Embryonic facial prominence (tissue), 1 donor: ENCODE measurements around the gene PXMP2.
"Not testable (repeated sequence)": the region's sequence is repeated elsewhere in the genome, so short reads cannot be mapped to it uniquely, and the experiment has no call there.

Source experiments
- DNase-seq: peaks from one replicate; pipeline ENCODE4 v3.0.0-alpha.2; 2016; ENCODE audit errors: extremely low spot score

The PXMP2 gene

DNA sequence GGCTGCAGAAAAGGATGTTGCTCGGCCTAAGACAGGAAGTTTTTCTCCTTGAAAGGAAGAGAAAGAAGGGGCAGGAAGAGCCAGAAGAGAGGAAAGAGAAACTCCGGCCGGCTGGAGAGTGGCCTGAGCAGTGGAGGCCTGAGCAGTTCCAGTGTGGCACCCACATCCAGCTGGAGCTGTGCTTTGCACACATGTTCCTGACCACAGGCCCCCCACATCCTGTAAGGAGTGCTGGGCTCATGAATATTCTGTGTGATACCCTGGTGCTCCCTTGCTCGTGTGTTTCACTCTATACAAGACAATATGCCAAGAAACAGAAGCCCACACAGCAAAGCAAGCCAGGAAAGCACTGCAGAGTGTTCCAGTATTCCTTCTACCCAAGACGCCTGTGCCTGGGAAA, 27.3 kb upstream of the PXMP2 start:
- no peak for DNase-seq

DNA sequence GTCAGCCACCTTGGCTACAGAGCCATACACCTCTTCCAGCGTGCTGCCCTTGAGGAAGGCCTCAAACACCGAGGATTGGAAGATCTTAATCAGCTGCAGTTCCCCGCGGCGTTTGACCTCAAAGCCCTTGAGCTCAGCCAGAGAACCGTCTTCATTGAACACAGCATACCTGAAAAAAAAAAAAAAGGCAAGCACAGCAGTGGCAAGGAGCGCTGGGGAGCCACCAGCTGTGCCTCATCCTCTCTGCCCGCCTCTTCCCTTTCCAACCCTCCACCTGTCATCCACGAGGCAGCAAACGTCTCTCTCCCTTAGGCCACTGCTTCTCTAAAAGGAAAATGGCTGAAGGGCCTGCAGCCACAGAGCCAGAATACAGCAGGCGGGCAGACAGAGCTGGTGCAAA, 26.4 kb upstream of the PXMP2 start:
- no peak for DNase-seq

DNA sequence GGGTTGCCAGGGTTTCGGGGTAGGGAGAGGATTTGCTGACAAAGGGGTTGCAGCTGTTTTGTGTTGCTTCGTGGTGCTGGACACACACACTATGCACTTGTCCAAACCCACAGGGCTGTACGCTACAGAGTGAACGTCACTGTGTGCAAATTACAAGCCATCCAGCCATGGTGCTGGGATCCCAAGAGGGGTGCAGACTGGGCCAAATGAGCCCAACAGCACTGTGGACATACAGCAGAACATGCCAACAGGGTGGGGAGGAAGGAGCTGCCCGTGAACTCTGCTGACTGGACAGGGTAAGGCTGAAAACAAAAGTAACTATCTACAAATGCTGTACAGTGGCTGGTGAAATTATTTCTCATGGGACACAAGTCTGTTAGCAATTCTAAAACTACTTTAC, 25.4 kb upstream of the PXMP2 start:
- no peak for DNase-seq

DNA sequence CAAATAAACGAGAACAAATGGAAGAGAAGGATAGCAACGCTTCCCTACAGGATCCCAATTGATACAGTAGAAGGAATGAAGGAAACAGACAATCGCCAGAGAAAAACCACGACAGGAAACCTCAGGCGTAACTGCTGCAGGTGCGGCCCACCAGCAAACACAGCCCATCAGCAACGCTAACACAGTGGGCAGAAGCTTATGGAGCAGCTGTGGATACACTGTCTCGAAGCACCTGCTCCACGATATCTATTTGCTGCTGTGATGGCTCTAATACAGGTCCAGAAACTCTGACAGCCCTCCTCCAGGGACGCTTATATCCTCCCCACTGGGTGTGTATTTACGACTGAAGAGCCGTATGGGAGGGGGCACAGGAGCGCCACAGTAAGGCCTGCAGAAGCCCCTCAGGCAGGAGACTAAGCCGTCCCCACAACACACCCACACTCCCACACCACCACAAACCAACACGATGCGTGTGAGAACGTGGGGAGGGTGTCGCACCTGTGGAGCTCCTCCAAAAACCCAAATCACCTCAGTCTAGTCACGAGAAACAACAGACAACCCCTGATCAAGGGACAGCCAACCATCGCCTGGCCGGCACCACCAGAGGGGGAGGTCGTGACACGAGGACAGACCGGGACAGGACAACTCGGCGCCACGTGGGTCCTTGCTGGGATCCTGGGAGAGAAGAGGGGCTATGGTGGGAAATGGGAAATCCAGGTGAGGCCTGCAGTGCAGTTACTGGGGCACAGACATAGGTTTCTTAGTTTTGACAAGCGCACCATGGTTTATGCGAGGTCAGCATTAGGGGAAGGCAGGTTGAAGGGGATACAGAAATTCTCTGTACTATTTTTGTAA, 24.3 kb upstream of the PXMP2 start:
- DNase-seq, result no peak

DNA sequence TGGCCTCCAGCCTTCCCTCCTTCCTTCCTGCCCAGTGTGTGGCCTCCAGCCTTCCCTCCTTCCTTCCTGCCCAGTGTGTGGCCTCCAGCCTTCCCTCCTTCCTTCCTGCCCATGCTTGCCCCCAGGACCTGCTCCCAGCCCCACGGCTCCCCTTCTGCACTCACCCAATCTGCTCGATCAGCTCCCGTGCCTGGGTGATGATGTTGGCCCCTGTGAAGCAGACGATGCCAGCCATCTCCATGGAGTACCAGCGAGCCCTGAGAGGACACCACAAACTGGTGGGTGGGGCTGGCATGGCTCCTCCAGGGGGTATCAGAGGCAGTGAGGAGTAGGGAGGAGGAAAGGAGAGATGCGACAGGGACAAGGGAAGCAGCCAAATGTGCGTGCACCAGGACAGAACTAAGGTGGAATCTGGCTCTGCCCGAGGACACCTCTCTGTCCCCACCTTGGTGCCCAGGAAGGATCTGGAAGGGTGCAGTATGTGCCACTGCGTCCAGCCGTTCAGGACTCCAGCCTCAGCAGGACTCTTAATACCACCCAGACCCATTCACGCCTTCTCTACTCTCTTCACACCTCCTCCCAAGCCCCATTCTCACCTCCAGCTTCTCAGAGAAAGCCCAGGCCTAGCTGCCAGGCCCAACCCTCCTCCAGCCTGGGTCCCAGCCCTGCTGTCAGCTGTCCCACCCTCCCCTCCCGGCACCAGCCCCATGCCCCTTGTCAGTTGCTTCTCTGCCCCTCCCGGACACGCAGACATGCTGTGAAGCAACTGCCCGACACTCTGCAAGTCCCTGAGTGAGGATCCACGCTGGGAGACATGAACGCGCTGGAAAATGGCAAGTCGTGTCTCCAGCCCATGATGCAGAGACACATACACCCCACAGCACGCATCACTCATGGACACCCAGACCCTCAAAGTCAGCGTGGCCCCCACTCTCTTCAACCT, 22.9 kb upstream of the PXMP2 start:
- no peak for DNase-seq

DNA sequence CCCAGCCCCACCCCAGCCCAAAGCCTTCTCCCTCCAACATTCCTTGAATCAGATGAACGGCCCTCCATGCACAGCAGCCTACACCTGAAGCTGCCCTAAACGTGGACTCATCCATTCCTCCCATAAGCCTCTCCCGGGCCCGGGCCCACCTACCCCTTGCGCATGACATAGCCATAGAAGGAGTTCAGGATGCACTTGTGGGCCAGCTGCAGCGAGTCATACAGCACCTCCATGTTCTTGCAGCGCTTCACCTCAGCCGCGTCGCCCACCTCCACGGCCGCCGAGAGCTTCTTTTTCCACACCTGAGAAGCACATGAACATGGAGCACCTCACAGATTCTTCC, 22.3 kb upstream of the PXMP2 start:
- DNase-seq, result no peak

DNA sequence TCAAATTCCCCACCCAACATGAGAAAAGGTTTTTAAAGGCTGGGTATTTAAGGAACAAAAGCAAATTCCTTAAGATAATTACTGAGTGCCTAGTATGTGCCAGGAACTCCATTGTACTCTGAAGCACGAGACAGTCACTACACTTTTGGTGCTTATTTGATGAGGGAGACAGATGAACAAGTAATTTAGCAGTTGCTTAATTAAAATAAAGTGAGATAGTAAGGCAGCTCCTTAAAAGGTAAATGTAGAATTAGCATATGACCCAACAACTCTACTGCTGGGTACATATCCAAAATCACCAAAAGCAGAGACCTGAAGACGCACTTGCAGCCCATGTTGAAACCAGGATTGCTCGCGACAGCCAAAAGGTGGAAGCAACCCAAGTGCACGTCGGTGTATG, 21.6 kb upstream of the PXMP2 start:
- DNase-seq, result no peak

DNA sequence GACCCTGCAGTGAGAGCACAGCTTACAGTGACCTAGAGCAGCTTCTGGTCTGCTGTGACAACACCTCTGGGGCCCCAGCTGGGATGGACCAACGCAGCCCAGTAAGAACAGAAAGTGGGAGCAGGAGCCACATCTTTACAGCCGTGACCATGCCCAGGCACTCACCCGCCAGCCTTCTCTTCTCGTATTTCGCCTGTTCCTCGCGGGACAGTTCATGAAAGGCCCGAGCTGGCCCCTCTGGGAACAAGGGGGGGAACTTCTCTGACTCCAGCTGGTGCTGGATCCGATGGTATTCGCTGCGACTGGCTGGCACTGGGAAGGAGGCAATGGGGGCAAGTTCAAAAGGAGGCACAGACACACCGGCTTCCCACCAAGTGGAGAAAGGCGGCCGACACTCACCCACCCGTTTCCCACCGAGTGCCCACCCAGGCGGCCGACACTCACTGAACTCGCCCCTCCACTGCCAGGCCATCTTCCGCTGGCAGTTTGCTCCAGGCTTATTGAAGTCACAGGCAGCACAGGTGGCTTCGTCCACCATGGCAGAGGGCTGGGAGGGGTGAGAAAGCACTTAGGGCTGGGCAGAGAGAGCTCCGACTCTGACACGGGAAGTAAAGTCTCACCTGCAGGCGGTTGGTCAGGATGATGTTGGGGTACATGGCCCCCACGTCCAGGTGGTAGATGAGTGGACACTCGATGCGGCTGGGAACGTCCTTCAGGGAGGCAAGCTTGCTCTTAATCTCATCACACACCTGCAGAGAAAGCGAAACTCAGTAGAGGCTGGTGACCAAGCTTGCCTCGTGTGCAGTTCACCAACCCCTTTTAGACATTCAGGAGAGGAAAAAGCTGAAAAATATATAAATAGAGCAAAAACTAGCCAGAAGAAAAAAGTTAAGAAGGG, 18.9 kb upstream of the PXMP2 start:
- DNase-seq, result no peak

DNA sequence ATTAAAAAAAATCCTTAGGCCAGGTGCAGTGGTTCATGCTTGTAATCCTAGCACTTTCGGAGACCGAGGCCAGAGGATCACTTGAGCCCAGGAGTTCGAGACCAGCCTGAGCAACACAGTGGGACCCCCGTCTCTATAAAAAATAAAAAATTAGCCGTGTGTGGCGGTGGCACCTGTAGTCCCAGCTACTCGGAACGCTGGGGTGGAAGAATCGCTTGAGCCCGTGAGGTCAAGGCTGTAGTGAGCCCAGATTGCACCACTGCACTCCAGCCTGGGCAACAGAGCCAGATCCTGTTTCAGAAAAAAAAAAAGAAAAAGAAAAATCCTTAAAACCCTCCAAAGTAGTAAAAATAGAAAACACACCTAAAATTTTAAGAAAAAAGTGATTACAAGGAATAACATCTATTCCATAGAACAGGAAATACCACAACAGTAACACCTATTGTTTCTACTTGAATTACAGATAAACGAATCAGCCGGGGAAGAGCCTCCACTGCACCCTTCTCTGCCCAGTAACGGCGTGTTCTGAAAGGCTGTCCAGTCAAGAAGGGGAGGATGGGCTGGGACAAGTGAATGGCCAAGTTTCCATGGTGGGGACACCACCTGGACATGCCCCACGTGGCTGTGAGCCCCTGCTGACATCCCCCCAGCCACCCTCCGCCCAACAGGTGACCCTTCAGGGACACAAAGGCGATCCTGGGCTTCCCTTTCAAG, 18.1 kb upstream of the PXMP2 start:
- DNase-seq, result no peak

DNA sequence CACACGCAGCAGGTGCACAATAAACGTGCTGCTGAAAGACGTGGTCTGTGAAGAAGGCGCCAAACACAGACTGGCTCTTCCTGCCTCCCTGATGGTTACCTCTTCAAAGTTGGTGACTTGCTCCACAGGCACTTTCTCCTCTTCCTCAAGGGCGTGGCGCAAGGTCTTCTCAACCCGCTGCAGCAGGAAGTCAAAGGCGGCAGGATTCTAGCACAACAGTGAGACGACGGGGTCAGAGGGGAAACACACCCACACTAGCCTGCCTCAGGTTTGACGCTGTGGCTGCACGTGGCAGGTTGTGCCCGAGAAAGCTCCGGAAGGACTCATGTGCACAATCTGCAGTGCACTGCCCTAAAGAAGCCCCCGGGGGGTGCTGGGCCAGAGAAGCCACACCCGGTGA, 15.3 kb upstream of the PXMP2 start:
- DNase-seq, result no peak

DNA sequence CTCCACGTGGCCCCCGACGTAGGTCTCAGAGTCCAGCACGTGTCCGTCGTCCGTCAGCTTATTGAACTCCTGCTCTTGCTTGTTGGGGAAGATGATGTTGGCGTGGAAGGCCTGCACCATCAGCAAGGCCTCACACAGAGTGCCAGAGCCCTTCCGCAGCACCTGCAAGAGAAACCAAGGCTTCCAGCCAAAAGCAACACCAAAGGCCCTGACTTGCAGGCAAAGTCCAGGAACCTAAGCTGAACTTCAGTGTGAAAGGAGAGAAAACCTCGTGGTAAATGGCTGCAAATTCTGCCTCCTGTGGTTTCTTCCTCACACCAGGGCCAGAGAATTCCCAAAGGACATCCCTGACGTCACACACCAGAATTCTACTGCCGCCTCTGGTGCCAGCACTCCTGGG, 14.7 kb upstream of the PXMP2 start:
- no peak for DNase-seq

DNA sequence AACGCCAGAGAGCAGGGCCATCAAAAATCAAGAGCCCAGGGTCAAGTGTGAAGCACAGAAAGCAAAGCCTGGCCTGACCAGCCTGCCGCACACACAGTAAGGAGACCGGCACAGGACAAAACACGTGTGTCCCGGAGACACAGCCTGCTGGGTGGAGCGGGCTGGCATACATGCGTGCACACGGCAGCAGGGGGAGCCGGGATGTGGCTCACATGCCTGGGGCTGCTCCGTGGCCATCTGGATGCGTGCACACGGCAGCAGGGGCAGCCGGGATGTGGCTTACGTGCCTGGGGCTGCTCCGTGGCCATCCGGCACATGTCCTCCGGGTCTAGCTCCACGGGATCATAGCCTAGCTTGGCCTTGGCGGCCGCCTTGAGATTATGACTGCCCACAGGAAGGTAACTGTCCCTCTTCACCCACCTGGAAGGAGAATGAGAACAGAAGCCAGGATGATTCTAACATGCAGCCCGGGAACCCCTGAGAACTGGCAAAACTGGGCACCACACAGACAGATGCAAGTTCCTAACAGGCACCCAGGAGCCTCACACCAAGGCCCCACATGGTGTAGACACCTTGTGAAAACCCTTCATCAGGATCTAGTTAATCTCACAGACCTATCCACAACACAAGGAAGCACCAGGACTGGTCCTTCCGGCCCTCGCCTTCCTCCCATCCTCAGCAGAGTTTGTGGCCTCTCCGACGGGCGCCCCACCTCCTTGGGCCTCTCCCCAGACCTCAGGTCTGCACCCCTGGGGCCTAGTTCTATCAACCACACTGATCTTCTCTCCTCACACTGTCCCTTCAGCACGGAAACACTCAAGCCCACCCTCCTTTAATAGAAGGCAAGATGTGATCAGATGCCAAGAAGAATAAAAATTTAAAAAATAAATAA, 13.9 kb upstream of the PXMP2 start:
- no peak for DNase-seq

DNA sequence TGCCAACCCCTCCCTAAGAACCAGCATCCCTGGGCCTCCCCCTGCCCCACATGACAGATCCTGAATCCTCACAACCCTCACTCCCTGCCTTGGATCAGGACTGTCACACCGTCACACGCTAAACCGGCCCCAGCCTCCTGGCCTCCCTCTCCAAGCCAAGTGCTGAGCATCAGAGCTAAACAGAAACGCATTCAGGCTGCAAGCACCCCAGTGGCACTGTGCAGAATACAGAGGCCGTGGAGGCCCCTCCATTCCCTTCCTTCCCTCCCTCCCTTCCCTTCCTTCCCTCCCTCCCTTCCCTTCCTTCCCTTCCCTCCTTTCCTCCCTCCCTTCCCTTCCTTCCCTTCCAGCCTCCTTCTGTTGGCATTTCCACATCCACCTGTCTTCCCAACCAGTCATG, 12.8 kb upstream of the PXMP2 start:
- DNase-seq, result no peak

DNA sequence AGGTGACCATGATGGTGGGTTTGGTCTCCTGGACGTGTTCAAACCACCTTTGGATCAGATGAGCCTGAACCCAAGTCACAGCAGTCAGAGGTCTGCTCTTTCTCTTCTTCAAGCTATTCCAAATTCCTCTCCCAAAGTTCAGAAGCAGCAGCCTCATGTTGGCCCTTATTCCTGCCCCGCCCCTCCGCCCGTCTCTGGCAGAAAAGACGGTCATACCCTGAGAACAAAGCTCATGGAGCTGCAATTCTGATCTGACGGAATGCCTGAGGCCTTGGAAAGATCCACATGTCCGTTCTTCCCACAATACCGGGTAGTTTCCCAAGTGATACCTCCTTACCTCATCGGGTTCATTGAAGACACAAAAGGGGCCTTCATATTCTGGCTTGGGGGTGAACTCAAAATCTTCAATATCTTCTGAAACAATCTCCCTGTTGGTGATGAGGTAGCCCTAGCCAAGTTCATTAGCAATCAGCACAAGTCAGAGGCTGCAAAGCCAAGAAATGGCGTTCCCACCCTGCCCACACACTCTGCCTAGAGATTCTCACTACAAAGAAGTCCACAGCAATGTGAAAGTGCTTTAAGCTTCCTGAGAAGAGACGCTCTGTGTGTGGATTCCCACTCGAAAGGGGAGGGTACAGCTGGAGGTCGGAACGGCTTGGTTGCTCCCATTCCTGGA, 11.5 kb upstream of the PXMP2 start:
- no peak for DNase-seq

DNA sequence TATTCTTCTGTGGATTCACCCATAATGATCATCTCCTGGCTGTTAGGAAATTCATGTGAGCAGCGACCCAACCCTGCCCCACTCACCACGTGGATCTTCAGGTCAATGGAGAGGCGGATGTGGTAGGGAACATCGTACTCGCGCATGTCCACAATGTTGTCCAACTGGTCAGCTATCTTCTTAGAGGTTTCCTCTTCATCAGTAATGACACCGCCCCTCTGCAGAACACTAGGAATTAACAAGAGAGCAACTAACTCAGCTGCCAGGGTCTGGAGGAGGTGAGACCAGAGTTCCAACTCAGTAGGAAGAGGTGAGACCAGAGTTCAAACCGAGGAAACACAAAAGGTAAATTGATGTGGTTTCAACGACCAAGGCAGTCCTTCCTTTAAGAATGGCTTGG, 9.9 kb upstream of the PXMP2 start:
- no peak for DNase-seq

DNA sequence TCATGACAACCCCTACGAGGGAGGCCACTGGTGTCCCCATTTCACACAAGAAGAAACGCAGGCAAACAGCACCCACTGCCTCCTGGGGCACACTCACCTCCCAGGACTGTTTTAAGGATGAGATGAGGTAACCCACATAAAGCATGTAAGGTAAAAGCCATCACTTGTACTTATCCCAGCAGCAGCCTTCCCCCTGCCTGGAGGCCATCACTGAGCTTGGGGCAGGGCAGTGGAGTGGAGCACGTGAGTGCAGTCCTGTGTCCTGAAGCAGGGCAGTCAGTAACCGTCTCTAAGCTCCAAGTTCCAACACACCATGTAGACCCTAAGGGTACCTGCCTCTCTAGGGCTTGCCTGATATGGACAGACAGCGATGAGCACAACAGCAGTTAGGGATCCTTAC, 2.0 kb upstream of the PXMP2 start:
- DNase-seq, result no peak

DNA sequence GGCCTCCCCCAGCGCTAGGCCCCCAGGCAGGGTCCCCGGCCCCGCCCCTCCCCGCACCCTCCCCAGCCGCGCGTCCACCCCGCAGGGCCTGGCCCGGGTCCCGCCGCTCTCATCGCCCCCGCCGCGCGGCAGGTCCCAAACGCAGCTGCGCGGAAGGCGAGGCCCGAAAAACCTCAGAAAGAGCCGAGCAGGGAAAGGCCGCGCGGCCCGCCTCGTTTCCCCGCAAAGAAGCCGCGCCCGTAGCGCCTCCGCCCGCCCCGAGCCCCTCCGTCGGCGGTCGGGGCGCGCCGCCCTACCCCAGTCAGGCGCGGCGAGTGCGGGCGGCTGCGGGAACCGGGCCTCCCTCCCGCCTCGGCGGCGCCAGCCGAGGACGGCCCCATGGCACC, 569 bp upstream of the PXMP2 start:
- DNase-seq, result no peak

DNA sequence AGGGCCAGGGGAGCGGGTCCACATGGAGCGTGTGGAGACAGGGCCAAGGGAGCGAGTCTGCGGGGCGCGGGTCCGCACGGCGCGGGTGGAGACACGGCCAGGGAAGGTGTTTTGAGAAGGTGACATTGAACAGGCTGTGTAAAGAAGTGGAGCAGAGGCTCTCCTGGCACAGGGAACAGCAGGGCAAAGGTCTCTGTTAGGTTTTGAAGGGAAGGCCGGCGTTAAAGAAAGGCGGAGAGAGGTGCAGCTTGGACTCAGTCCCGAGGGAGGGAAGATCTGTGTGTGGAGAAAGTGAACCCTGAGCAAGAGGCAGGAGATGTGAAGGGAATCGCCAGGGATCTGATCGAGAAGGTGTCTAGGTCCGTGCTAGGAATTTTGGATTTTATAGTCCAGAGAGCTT, 1.8 kb downstream of the PXMP2 start:
- no peak for DNase-seq

DNA sequence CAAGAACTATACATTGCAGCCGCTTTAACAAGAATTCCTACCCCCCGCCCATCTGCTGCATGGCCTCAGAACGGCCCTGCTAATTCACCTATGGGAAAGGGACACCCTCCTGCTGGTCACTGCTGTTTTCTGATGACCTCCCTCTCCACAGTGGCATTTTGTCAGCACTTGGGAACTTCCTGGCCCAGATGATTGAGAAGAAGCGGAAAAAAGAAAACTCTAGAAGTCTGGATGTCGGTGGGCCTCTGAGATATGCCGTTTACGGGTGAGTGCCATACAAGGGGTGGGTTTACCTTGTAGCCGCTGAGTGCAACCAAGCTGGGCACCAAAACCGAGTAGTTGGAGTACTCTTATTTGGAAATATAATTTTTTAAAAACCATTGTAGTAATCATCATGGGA, 2.7 kb downstream of the PXMP2 start:
- no peak for DNase-seq

DNA sequence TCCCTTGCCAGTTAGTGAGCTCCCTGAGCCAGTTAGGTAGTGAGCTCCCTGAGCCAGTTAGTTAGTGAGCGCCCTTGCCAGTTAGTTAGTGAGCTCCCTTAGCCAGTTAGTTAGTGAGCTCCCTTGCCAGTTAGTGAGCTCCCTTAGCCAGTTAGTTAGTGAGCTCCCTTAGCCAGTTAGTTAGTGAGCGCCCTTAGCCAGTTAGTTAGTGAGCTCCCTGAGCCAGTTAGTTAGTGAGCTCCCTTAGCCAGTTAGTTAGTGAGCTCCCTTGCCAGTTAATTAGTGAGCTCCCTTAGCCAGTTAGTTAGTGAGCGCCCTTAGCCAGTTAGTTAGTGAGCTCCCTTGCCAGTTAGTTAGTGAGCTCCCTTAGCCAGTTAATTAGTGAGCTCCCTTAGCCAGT, 4.6 kb downstream of the PXMP2 start:
- not testable (repeated sequence) for DNase-seq
